ENCODE measurements around the gene IGLON5.

The IGLON5 gene

DNA sequence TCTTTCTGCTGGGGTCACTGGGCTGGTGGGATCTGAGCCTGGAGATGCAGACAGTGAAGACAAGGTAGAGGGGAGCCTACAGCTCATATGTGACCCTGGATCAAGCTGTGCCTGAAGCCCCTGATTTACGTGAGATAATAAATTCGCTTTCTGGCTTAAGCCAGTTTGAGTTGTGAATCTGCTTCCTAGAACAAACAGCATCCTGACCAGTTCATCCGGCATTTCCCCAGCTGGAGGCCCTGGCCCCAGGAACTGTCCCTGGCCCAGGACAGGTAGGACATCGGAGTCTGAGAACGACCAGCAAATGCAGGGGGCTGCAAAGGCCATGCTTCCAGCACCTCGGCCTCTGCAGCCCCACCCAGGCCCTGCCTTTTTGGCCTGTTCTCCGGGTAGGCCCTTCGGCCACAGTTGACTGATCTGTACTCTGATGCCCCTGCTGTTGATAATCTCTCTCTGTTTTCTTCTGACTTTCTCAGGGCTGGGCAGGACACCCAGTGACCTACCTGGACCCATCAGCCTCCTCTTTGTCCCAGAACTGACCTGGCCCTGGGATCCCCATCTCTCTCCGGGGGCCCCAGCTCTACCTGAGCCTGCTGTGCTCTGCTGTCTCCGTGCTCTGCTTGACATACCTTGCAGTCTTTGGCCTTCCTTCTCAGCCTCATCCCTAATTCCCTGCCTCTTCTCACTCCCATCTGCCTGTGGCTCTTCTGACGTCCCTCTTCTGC, 40.0 kb downstream of the IGLON5 start:
- ChIA-PET POLR2A (no interaction called here), CTCF (interaction anchor here (0.8 to 1.7 kb wide), 2 partner anchors 11 to 12 kb away, joined by 3 to 4 read pairs; no protein-coding TSS in a partner anchor)
- TF ChIP-seq, protein P1, sequence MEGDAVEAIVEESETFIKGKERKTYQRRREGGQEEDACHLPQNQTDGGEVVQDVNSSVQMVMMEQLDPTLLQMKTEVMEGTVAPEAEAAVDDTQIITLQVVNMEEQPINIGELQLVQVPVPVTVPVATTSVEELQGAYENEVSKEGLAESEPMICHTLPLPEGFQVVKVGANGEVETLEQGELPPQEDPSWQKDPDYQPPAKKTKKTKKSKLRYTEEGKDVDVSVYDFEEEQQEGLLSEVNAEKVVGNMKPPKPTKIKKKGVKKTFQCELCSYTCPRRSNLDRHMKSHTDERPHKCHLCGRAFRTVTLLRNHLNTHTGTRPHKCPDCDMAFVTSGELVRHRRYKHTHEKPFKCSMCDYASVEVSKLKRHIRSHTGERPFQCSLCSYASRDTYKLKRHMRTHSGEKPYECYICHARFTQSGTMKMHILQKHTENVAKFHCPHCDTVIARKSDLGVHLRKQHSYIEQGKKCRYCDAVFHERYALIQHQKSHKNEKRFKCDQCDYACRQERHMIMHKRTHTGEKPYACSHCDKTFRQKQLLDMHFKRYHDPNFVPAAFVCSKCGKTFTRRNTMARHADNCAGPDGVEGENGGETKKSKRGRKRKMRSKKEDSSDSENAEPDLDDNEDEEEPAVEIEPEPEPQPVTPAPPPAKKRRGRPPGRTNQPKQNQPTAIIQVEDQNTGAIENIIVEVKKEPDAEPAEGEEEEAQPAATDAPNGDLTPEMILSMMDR (IDR thresholded peaks at IDR 0.05; ENCODE audit: control extremely low read depth, extremely low read depth, low read depth, missing control alignments): no peak
- no peak for DNase-seq (ENCODE audit: extremely low spot score)

DNA sequence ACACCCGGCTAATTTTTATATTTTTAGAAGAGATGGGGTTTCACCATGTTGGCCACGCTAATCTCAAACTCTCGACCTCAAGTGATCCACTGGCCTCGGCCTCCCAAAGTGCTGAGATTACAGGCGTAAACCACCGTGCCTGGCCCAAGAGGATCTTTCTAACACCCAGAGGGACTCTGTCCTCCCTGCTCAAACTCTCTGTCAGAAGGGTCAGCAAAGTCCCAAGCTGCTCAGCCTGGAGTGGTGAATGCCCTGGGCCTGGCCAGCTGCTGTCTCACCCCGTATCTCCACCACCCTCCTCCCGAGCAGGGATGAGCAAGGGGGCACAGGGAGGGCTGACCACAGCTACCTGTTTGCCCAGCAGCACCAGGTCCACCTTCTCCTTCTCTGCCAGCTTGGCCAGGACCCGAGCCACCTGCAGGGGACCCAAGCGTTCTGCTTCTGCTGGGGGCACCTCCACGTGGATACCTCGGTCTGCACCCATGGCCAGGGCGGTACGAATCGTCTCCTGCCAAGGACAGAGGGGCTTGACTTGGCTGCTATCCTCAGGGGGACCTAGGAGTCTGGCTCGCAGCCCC, 41.4 kb downstream of the IGLON5 start:
- TF ChIP-seq, protein P1 (IDR thresholded peaks at IDR 0.05; ENCODE audit: control extremely low read depth, extremely low read depth, low read depth, missing control alignments): no peak
- ChIA-PET POLR2A (no interaction called here), CTCF (no interaction called here)
- no peak for DNase-seq (ENCODE audit: extremely low spot score)

DNA sequence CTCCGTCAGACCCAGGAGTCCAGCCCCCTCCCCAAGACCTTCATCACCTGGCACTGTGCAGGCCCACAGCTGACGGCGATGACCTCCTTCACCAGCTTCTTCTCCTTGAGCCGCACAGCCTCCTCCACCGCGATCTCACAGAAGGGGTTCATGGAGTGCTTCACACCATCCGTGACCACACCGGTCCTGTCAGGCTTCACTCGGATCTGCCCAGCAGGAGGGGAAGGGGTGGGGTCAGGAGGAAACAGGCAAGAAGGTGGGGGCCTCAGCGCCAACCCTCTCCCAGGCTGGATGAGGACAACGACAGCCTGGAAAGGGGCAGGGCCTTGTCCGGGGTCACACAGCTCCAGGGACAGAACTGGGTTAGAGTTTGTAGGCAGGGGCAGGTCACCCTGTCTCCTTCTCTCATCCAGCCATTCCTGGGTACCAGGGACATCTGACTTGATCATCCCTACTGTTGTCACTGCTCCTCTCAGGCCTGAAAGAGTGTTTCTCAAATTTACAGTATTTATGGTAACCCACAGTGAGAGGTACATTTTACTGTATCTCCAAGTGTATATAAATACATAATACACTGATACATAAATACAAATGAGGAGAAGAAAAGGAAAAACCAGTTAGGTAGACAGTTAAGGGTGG, 42.8 kb downstream of the IGLON5 start:
- ChIA-PET CTCF (interaction anchor here (0.9 to 1.7 kb wide), 2 partner anchors 11 to 67 kb away, joined by 3 to 5 read pairs; no protein-coding TSS in a partner anchor), POLR2A (no interaction called here)
- TF ChIP-seq, protein P1 (IDR thresholded peaks at IDR 0.05; ENCODE audit: control extremely low read depth, extremely low read depth, low read depth, missing control alignments): no peak
- no peak for DNase-seq (ENCODE audit: extremely low spot score)

DNA sequence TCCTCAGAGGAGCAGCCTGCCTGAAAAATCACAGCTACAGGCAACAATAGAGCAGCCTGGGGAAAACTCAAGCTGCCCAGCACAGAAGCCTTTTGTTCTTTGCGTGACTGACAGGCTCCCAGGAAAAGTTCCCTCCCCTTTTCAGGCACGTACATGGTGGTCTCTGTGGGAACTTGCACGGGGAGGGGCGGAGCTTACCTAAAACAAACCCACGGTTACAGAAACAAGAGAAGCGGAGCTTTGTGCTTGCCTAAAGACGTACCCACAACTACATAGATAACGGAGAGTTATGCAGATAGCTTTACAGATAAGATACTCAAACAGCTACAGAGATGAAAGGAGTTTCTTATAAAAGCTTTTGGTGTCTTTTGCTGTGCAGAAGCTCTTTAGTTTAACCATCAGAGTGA, 43.3 kb downstream of the IGLON5 start:
- POLR2A ChIA-PET: no interaction called here
- CTCF ChIA-PET: interaction anchor here (0.9 to 1.7 kb wide), 2 partner anchors 11 to 67 kb away, joined by 3 to 5 read pairs; no protein-coding TSS in a partner anchor
- no peak for DNase-seq (ENCODE audit: extremely low spot score)
- TF ChIP-seq, protein P1 (IDR thresholded peaks at IDR 0.05; ENCODE audit: control extremely low read depth, extremely low read depth, low read depth, missing control alignments): no peak

GRCh38 chr19:51356159-51356801, 44.8 kb downstream of the IGLON5 start:
- TF ChIP-seq, protein P1 (IDR thresholded peaks at IDR 0.05; ENCODE audit: control extremely low read depth, extremely low read depth, low read depth, missing control alignments): no peak
- ChIA-PET POLR2A (interaction anchor here (1.3 kb wide), 1 partner anchor 14 kb away, joined by 5 read pairs; the partner anchor contains the start of gene VSIG10L), CTCF (interaction anchor here (0.9 to 1.2 kb wide), 2 partner anchors 14 to 82 kb away, joined by 3 read pairs; no protein-coding TSS in a partner anchor)
- no peak for DNase-seq (ENCODE audit: extremely low spot score)

DNA sequence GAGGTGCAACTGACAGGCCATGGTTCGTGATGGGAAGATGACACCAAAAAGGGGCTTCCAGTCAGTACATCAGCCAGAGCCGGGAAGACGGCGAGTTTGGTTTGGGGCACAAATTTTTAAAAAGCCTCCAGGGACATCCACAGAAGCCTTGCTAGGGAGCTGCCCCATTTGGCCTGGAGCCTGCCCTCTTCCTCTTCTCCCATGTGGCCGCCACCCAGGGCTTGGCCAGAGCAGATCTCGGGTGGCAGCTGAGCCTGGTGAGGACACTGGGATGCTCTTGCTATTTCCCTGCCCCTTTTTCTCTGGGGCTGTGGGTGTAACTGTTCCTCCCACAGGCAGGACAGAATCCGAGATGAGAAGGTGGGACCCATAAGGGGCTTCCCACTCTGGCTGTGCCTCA, 46.5 kb downstream of the IGLON5 start:
- POLR2A ChIA-PET: no interaction called here
- no peak for DNase-seq (ENCODE audit: extremely low spot score)
- TF ChIP-seq, protein P1 (IDR thresholded peaks at IDR 0.05; ENCODE audit: control extremely low read depth, extremely low read depth, low read depth, missing control alignments): no peak
- CTCF ChIA-PET: interaction anchor here (1.0 to 1.1 kb wide), 2 partner anchors 17 to 59 kb away, joined by 3 read pairs; partner anchors contain the start of gene SIGLEC10
